NB4 (cell line): Measurements from ENCODE around the gene CAP2.

Source experiments
- MYC ChIP-seq: IDR thresholded peaks from 2 replicates; pipeline ENCODE4 v1.6.1; 2011; ENCODE audit warnings: low read depth, low read length
- POLR2A ChIP-seq: IDR thresholded peaks from 2 replicates; pipeline ENCODE4 v1.6.1; 2011; ENCODE audit warnings: mild to moderate bottlenecking; ENCODE audit not compliant: insufficient read length; ENCODE audit errors: extremely low read depth
- TF ChIP-seq, protein P1 (sequence below): IDR thresholded peaks from one replicate; pipeline ENCODE4 v1.5.1; 2012; ENCODE audit warnings: low read depth, low read length

DNA sequence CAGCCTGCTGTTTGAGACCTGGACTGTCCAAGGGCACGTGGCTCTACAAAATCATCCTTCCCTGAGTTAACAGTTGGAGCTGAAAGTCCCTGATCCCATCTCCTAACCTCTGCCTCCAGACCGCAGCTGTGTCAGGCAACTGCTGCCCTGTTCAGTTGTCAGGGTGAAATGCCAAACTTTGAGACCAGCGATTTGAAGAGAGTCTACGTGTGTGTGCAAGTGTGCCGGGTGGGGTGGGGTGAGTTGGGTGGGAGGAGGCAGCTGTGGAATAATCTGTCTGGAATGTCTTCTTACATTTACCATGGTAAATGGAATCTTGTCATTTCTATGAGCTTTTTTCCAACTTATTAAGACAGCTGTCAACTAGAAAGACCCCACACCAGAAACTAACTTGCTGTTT is 125.7 kb downstream of the CAP2 start:
- TF ChIP-seq, protein P1, sequence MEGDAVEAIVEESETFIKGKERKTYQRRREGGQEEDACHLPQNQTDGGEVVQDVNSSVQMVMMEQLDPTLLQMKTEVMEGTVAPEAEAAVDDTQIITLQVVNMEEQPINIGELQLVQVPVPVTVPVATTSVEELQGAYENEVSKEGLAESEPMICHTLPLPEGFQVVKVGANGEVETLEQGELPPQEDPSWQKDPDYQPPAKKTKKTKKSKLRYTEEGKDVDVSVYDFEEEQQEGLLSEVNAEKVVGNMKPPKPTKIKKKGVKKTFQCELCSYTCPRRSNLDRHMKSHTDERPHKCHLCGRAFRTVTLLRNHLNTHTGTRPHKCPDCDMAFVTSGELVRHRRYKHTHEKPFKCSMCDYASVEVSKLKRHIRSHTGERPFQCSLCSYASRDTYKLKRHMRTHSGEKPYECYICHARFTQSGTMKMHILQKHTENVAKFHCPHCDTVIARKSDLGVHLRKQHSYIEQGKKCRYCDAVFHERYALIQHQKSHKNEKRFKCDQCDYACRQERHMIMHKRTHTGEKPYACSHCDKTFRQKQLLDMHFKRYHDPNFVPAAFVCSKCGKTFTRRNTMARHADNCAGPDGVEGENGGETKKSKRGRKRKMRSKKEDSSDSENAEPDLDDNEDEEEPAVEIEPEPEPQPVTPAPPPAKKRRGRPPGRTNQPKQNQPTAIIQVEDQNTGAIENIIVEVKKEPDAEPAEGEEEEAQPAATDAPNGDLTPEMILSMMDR = no peak
- TF ChIP-seq MYC (no peak), POLR2A (no peak)
